ENCODE results near the gene CASP14.

DNA sequence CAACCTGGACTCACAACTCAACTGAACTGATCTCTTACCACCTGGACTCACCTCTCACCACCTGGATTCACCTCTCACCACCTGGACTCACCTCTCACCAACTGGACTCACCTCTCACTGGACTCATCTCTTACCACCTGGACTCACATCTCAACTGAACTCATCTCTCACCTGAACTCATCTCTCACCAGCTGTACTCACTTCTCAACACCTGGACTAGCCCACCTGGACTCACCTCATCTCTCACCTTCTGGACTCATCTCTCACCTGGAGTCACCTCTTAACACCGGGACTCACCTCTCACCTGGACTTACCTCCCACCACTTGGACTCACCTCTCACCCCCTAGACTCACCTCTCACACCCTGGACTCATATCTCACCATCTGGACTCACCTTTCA, 7.3 kb upstream of the CASP14 start:
- no peak for TF ChIP-seq EP300 (IDR thresholded peaks at IDR 0.05; ENCODE audit: borderline replicate concordance in 1 of 2, low read depth in 2 of 2, low read length in 2 of 2)
- TF ChIP-seq, protein P1, sequence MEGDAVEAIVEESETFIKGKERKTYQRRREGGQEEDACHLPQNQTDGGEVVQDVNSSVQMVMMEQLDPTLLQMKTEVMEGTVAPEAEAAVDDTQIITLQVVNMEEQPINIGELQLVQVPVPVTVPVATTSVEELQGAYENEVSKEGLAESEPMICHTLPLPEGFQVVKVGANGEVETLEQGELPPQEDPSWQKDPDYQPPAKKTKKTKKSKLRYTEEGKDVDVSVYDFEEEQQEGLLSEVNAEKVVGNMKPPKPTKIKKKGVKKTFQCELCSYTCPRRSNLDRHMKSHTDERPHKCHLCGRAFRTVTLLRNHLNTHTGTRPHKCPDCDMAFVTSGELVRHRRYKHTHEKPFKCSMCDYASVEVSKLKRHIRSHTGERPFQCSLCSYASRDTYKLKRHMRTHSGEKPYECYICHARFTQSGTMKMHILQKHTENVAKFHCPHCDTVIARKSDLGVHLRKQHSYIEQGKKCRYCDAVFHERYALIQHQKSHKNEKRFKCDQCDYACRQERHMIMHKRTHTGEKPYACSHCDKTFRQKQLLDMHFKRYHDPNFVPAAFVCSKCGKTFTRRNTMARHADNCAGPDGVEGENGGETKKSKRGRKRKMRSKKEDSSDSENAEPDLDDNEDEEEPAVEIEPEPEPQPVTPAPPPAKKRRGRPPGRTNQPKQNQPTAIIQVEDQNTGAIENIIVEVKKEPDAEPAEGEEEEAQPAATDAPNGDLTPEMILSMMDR (IDR thresholded peaks at IDR 0.05; ENCODE audit: control extremely low read depth in 1 of 3, insufficient read depth in 1 of 3, low read depth in 1 of 3, low read length in 3 of 3): no peak
- TF ChIP-seq CREB1 (IDR thresholded peaks at IDR 0.05): no peak
- TF ChIP-seq, protein P2, sequence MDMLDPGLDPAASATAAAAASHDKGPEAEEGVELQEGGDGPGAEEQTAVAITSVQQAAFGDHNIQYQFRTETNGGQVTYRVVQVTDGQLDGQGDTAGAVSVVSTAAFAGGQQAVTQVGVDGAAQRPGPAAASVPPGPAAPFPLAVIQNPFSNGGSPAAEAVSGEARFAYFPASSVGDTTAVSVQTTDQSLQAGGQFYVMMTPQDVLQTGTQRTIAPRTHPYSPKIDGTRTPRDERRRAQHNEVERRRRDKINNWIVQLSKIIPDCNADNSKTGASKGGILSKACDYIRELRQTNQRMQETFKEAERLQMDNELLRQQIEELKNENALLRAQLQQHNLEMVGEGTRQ (IDR thresholded peaks at IDR 0.05; ENCODE audit: low read length): no peak
- no peak for TF ChIP-seq RAD21 (IDR thresholded peaks at IDR 0.05 in 1 of 2, conservative IDR thresholded peaks at IDR 0.05 in 1 of 2; ENCODE audit: low read depth in 2 of 2, low read length in 2 of 2)
- TF ChIP-seq POLR2AphosphoS5 (IDR thresholded peaks at IDR 0.05; ENCODE audit: low read depth, low read length): no peak
- TF ChIP-seq RFX5 (IDR thresholded peaks at IDR 0.05; ENCODE audit: borderline replicate concordance, low read depth, low read length): no peak
- TF ChIP-seq EGR1 (IDR thresholded peaks at IDR 0.05; ENCODE audit: borderline replicate concordance, low read depth, low read length): no peak
